ENCODE data around the gene BRS3.
A peak's percentile ranks its signal among the peaks of the same experiment; 100 is the strongest.

Gene BRS3

GRCh38 chrX:136495043-136495442 lies 7.3 kb downstream of the BRS3 start:
- DNase-seq (ENCODE audit: low read depth) = no peak

DNA sequence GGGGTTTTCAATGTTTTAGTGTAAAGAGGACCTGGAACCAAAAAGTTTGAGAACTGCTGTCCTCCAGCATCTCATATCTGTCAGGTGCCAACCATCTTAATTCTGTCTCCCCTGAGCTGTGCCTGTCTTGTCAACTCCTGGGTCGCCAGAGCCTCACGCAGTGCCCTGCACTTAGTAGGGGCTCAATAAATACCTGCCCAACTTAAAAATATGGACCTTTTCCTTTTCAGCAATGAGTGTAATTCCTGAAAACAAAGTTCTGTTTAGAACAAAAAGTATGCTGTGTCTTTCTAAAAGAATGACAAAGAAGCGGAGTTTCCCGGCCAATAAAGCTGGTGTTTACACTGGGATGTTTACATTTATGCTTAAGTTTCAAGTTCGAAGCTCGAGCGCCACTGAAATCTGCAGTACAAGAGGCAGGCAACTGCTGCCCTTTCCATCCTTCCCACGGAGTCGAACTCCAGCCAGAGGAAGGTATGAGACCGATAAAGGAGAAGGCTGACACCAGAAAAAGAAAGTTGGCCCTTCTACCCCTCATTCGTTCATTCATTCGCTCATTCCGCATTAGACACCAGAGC lies 8.5 kb downstream of the BRS3 start:
- peak; percentile 0 for DNase-seq (ENCODE audit: low read depth)

DNA sequence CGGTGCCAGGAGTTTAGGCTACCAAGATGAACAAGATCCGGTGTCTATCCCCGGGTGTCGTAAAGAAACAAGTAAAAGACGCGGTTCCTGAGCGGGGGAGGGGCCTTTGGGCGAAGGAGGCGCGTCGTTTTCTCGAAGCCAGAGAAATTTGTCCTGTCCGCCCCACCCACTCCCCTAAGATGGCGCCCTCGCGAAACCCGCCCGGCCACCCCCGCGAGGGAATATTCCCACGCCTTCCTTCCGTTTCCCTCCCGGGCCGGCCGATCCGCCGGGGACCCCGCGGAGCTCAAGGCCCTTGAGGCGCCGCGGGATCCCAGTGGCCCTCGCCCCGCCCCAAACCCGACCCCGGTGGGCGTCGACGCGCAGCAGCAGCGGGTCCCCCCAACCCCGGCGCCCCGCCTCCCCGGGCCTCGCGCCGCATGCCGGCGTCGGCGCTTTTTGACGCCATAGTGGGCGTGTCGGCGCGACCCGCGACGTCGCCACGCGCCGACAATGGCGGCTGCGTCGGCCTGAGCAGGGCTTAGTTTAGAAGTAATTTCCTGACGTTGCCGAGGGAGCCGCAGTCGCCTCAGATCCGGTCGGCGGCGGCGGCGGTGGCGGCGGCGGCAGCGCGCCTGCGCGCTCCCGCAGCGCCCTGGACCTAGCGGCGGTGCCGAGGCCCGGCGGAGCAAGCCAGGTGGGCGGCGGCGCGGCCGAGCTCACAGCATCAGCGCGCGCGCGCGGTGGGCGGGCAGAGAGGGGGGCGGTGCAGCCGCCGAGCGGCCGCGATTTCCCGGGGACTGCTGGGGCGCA lies 9.2 kb downstream of the BRS3 start:
- DNase-seq (ENCODE audit: low read depth) = peak; percentile 52

- DNase-seq (ENCODE audit: low read depth) = peak; percentile 9
Observed at GRCh38 chrX:136497556-136498052, 9.9 kb downstream of the BRS3 start, which contains the start of gene HTATSF1. TSS of gene HTATSF1 (plus strand) at chrX:136497592. CDS start at chrX:136497685, 93 bp downstream.

DNA sequence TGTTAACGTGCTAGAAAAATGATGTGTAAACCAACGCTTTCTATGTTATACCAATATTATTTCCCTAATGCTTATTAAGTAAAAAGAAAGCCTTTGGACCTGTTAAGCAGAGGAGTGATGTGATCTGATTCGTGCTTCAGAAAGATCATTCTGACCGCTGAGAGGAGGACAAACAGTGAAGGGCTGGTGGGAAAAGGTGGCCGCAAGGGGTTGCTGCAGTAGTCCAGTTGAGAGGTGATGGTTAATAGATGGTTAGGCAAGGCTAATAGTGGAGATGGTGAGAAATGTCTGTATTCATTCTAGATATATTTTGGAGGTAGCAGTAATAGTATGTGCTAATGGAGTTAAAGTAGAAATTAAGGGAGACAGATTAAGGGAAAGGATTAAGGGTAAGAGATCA lies 31.3 kb downstream of the BRS3 start:
- DNase-seq (ENCODE audit: low read depth) = no peak

DNA sequence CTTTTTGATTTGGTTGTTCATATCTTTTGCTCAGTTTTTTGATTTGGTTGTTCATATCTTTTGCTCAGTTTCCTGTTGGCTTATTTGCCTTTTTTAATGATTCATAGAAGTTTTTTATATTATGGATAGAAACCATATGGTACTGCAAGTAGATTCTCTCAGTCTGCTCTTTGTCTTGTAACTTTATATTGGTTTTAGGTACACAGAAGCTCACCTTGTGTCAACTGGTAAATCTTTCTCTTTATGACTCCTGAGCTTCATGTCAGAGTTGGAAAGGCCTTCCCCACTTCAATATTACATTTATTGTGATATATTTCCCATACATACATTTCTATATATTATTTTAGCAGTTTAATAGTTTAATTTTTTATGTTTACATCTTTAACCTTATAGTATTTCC lies 36.0 kb downstream of the BRS3 start:
- no peak for DNase-seq (ENCODE audit: low read depth)

- peak; percentile 15 for DNase-seq (ENCODE audit: low read depth)
Observed at GRCh38 chrX:136525738-136526606, 38.2 kb downstream of the BRS3 start.

DNA sequence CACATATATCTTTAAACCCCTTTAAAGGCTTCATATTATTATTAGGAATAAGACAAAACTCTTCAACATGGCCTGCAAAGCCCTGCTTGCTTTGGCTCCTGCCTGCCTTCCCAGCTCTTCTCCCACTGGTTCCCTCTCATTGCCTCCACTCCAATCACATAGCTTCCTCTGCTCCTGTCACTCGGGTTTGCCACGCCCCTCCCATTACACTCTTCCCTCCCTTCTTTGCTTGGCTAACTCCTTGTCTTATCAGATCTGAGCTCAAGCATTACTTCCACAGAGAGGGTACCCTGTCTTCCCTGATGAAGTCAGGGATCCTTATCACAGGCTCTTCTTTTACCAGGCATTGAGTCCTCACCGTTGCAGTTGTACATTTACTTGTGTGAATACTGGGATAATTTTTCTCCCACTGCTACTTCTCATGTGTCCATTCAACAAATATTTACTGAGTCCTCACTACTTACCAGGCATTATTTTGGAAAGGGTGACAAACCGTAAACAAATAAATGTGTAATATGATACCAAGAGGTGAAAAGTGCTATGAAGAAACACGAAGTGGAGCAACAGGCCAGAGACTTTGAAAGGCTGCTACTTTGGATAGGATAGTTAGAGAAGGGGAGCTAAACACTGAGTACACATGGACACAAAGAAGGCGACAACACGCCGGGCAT lies 41.0 kb downstream of the BRS3 start:
- no peak for DNase-seq (ENCODE audit: low read depth)

- no peak for DNase-seq (ENCODE audit: low read depth)
Observed at GRCh38 chrX:136529795-136530194, 42.0 kb downstream of the BRS3 start.

DNA sequence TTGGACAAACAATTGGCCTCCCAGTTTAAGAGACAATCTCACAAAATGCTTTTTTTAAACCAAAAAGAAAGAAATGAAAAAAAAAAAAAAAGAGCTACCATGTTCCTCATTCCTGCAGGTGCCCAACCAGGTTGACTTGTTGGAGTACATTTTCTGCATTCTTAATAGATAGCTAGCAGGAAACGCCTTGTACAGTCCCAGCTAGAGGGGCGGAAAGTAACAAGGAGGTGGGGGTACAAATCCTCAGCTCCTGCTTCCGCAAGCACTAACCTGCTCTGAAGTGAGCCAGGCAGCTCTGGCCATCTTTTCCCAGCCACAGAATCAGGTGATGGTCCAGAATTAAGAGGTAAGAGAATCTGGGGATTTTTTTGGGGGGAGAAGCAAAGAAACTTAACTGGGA lies 44.2 kb downstream of the BRS3 start, which contains the start of gene VGLL1:
Gene VGLL1, plus strand, starts transcription at position 265 of the 400 bp plus-strand sequence. CDS start 3,806 bp downstream, outside the sequence.
- DNase-seq (ENCODE audit: low read depth) = no peak

GRCh38 chrX:136534131-136534530 lies 46.4 kb downstream of the BRS3 start:
- no peak for DNase-seq (ENCODE audit: low read depth)

DNA sequence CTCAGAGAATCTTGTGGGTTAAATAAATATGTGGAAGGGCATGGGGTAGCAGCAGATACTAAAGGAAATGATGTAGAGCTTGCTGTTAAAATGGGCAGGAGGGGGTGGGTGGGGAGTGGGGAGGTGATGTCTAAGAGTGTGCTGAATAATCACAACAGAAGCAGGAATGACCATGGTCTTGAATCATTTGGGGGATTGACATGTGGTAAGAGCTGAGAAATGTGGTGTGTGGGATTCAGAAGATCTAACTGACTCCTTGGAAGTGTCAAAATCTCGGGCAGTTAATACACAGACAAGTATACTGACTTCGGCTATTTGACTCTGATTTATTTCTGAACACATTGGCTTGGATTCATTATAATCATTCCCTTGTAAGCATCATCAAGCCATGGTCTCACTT lies 51.1 kb downstream of the BRS3 start:
- no peak for DNase-seq (ENCODE audit: low read depth)

DNA sequence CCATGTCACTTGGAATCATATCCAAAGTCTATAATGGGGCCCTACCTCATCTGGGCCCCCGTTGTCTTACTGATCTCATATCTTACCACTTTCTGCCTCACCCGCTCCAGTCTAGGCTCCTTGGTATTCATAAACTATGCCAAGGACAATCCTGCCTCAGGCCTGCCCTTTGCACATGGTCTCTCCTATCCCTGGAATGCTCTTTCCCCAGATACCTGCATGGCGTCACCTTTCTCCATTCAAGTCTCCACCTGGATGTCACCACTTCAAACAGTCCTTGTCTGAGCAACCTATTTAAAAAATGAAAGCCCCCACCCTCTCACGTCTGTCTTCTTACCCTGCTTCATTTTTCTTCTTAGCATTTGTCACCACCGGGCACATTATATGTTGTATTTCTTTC lies 52.5 kb downstream of the BRS3 start:
- DNase-seq (ENCODE audit: low read depth) = no peak

- DNase-seq (ENCODE audit: low read depth) = no peak
Observed at GRCh38 chrX:136541294-136541693, 53.5 kb downstream of the BRS3 start.

- no peak for DNase-seq (ENCODE audit: low read depth)
Observed at GRCh38 chrX:136542281-136542680, 54.5 kb downstream of the BRS3 start.
